ENCODE measurements around the gene ADCY10.

GRCh38 chr1:167898578-167899222 lies 15.2 kb downstream of the ADCY10 start:
- TF ChIP-seq CTCF (IDR thresholded peaks at IDR 0.05; ENCODE audit: poor library complexity) (no peak), EZH2phosphoT487 (IDR thresholded peaks at IDR 0.05; ENCODE audit: low read depth, severe bottlenecking, unreplicated experiment) (no peak), EZH2 (IDR thresholded peaks at IDR 0.05; ENCODE audit: borderline replicate concordance) (no peak)

All from hepatocyte (in vitro differentiated cells).